H1 (cell line): ENCODE results near the gene SATB2. TPM values are rescaled to one million over a fixed set of nuclear protein-coding genes. Genes with fewer than 3 reads are reported as not detected.

ENCODE experiments used
- CTCF ChIA-PET: fragments of 300-600 bp; sonication (Branson Sonifier 250); formaldehyde crosslinking; loops from one replicate; lab custom pipeline; 2021; ENCODE audit not compliant: partially characterized antibody; lab: Charles Lee
- POLR2A ChIA-PET: fragments of 300-600 bp; sonication (Branson Sonifier 250); formaldehyde crosslinking; loops from one replicate; lab custom pipeline; 2021; ENCODE audit warnings: inconsistent platforms; ENCODE audit not compliant: partially characterized antibody; lab: Charles Lee
- DNase-seq, 2 experiments: peaks; one replicate each; pipeline versions ENCODE4 v3.0.0 to v3.0.0-alpha.2; 2010 to 2022; ENCODE audit warnings: low spot score in 2 of 2, low read depth in 1 of 2, mixed read lengths in 1 of 2
- FAIRE-seq: peaks from 2 replicates; lab custom pipeline; 2011; peaks lifted over from hg19 to GRCh38; lab: Jason Lieb, UNC
- H2AFZ ChIP-seq: 2 replicates; pipeline ENCODE4 v1.8.1; 2012; ENCODE audit warnings: low read length, inconsistent platforms
- H2AK5ac ChIP-seq: 2 replicates; pipeline ENCODE4 v1.6.1; 2013; ENCODE audit warnings: low read depth, low read length
- H2BK120ac ChIP-seq: replicated peaks from 2 replicates; pipeline ENCODE3; 2013; ENCODE audit warnings: low read depth, low read length, inconsistent platforms
- H2BK12ac ChIP-seq: 2 replicates; pipeline ENCODE4 v1.6.1; 2013; ENCODE audit warnings: low read depth, low read length
- H2BK15ac ChIP-seq: 2 replicates; pipeline ENCODE4 v1.6.1; 2013; ENCODE audit warnings: low read length
- H2BK20ac ChIP-seq: 2 replicates; pipeline ENCODE4 v1.6.1; 2013; ENCODE audit warnings: low read length
- H2BK5ac ChIP-seq: 2 replicates; pipeline ENCODE4 v1.6.1; 2013; ENCODE audit warnings: low read depth, low read length
- H3K14ac ChIP-seq: 2 replicates; pipeline ENCODE4 v1.6.1; 2013; ENCODE audit warnings: inconsistent platforms; ENCODE audit not compliant: insufficient read length
- H3K18ac ChIP-seq: 2 replicates; pipeline ENCODE4 v1.6.1; 2013; ENCODE audit warnings: low read length; ENCODE audit errors: extremely low read depth
- H3K23ac ChIP-seq: 2 replicates; pipeline ENCODE4 v1.6.1; 2013; ENCODE audit warnings: inconsistent platforms; ENCODE audit not compliant: insufficient read length
- H3K23me2 ChIP-seq: 2 replicates; pipeline ENCODE4 v1.6.1; 2013; ENCODE audit warnings: low read depth, low read length
- H3K27ac ChIP-seq: 2 replicates; pipeline ENCODE4 v1.6.1; 2011; ENCODE audit warnings: low read depth, low read length, inconsistent platforms
- H3K27me3 ChIP-seq, 4 experiments: replicated peaks in 1 of 4; 1 replicate in 1 of 4; 2 replicates in 3 of 4; pipeline versions ENCODE4 v1.6.1 to v1.8.1; 2011 to 2013; ENCODE audit warnings: low read length in 3 of 4, mild to moderate bottlenecking in 3 of 4, inconsistent platforms in 2 of 4, mixed read lengths in 2 of 4, moderate library complexity in 1 of 4; ENCODE audit not compliant: control insufficient read depth in 3 of 4, insufficient read depth in 3 of 4; ENCODE audit errors: extremely low read depth in 1 of 4
- H3K36me3 ChIP-seq, 4 experiments: 2 replicates each; pipeline versions ENCODE4 v1.6.1 to v1.8.1; 2011 to 2013; ENCODE audit warnings: mild to moderate bottlenecking in 4 of 4, low read length in 3 of 4, moderate library complexity in 2 of 4, control low read depth in 1 of 4, inconsistent platforms in 1 of 4; ENCODE audit not compliant: insufficient read depth in 4 of 4, control insufficient read depth in 2 of 4
- H3K4ac ChIP-seq: replicated peaks from 2 replicates; pipeline ENCODE3; 2013; ENCODE audit warnings: low read length, low read depth, mixed read lengths, inconsistent platforms; ENCODE audit not compliant: insufficient read length
- H3K4me1 ChIP-seq, 4 experiments: replicated peaks in 1 of 4; 1 replicate in 1 of 4; 2 replicates in 3 of 4; pipeline versions ENCODE4 v1.6.1 to v1.8.1; 2011 to 2013; ENCODE audit warnings: low read length in 3 of 4, inconsistent platforms in 2 of 4, mixed read lengths in 1 of 4; ENCODE audit not compliant: insufficient read depth in 4 of 4, control insufficient read depth in 3 of 4
- H3K4me2 ChIP-seq, 2 experiments: 2 replicates each; pipeline versions ENCODE4 v1.6.1 to v1.8.1; 2011 to 2013; ENCODE audit warnings: low read depth in 2 of 2, low read length in 2 of 2, control low read depth in 1 of 2, inconsistent platforms in 1 of 2, mild to moderate bottlenecking in 1 of 2; ENCODE audit not compliant: insufficient read depth in 1 of 2
- H3K4me3 ChIP-seq, 4 experiments: fragments of 200-600, 300-600 bp in 1 of 4; sonication (generic), shearing (Covaris generic), sonication (Bioruptor Twin) in 1 of 4; 2 replicates each; pipeline versions ENCODE4 v1.5.1 to v1.8.1; 2011 to 2016; ENCODE audit warnings: low read length in 4 of 4, low read depth in 3 of 4, control low read depth in 2 of 4, inconsistent platforms in 2 of 4, mild to moderate bottlenecking in 2 of 4, mixed read lengths in 1 of 4, moderate library complexity in 1 of 4; ENCODE audit not compliant: insufficient read depth in 2 of 4; ENCODE audit errors: extremely low read depth in 1 of 4
- H3K56ac ChIP-seq: replicated peaks from 2 replicates; pipeline ENCODE3; 2013; ENCODE audit warnings: low read depth, mild to moderate bottlenecking, mixed read lengths, low read length, inconsistent platforms; ENCODE audit not compliant: insufficient read length
- H3K79me1 ChIP-seq: 2 replicates; pipeline ENCODE4 v1.6.1; 2013; ENCODE audit warnings: low read depth, low read length, control low read depth
- H3K79me2 ChIP-seq, 2 experiments: 2 replicates each; pipeline versions ENCODE4 v1.6.1 to v1.8.1; 2012 to 2013; ENCODE audit warnings: low read length in 2 of 2, mild to moderate bottlenecking in 2 of 2, inconsistent platforms in 1 of 2; ENCODE audit not compliant: insufficient read depth in 2 of 2, control insufficient read depth in 1 of 2
- H3K9ac ChIP-seq, 4 experiments: replicated peaks in 1 of 4; 1 replicate in 1 of 4; 2 replicates in 3 of 4; pipeline versions ENCODE4 v1.6.1 to v1.8.1; 2011 to 2013; ENCODE audit warnings: low read depth in 3 of 4, low read length in 3 of 4, control low read depth in 2 of 4, mild to moderate bottlenecking in 2 of 4, moderate library complexity in 2 of 4, inconsistent platforms in 1 of 4; ENCODE audit errors: extremely low read depth in 1 of 4
- H3K9me3 ChIP-seq, 2 experiments: 2 replicates each; pipeline versions ENCODE4 v1.6.1 to v1.8.1; 2012 to 2013; ENCODE audit warnings: mild to moderate bottlenecking in 2 of 2, moderate library complexity in 2 of 2, control low read depth in 1 of 2, inconsistent platforms in 1 of 2, low read depth in 1 of 2, low read length in 1 of 2, mixed read lengths in 1 of 2; ENCODE audit not compliant: insufficient read depth in 2 of 2
- H4K20me1 ChIP-seq, 2 experiments: replicated peaks in 1 of 2; 2 replicates each; pipeline versions ENCODE3 to v1.8.1; 2011 to 2013; ENCODE audit warnings: inconsistent platforms in 2 of 2, low read length in 2 of 2, mild to moderate bottlenecking in 1 of 2; ENCODE audit not compliant: insufficient read depth in 2 of 2, control insufficient read depth in 1 of 2
- H4K5ac ChIP-seq: 2 replicates; pipeline ENCODE4 v1.6.1; 2013; ENCODE audit warnings: low read length, low read depth, mixed read lengths, inconsistent platforms; ENCODE audit not compliant: insufficient read length
- H4K8ac ChIP-seq: 2 replicates; pipeline ENCODE4 v1.8.0; 2013; ENCODE audit warnings: mild to moderate bottlenecking, moderate library complexity, low read length, inconsistent platforms; ENCODE audit not compliant: insufficient read depth; ENCODE audit errors: extremely low read depth
- H4K91ac ChIP-seq: replicated peaks from 2 replicates; pipeline ENCODE3; 2013; ENCODE audit warnings: low read length, mixed read lengths, inconsistent platforms; ENCODE audit not compliant: insufficient read length
- BRCA1 ChIP-seq: IDR thresholded peaks from 2 replicates; pipeline ENCODE4 v1.6.1; 2012; ENCODE audit warnings: low read depth, low read length, improper control_type of control experiment
- CHD1 ChIP-seq: IDR thresholded peaks from 2 replicates; pipeline ENCODE4 v1.6.1; 2012; ENCODE audit warnings: low read depth, low read length, improper control_type of control experiment
- CHD2 ChIP-seq: IDR thresholded peaks from 2 replicates; pipeline ENCODE4 v1.6.1; 2012; ENCODE audit warnings: low read length, improper control_type of control experiment
- FOSL1 ChIP-seq: IDR thresholded peaks from 2 replicates; pipeline ENCODE4 v1.6.1; 2011; ENCODE audit warnings: mild to moderate bottlenecking, low read depth, low read length, moderate library complexity; ENCODE audit not compliant: insufficient read depth
- GABPA ChIP-seq: IDR thresholded peaks from 2 replicates; pipeline ENCODE4 v1.6.1; 2011; ENCODE audit warnings: mild to moderate bottlenecking, low read length, moderate library complexity, borderline replicate concordance; ENCODE audit not compliant: insufficient read depth
- HDAC2 ChIP-seq, 2 experiments: fragments of 300-600 bp in 1 of 2; sonication (generic) in 1 of 2; IDR thresholded peaks; 2 replicates each; pipeline ENCODE4 v1.6.1; 2011 to 2012; ENCODE audit warnings: low read depth in 2 of 2, low read length in 2 of 2, mild to moderate bottlenecking in 2 of 2, moderate library complexity in 2 of 2, borderline replicate concordance in 1 of 2, inconsistent platforms in 1 of 2
- JUND ChIP-seq: IDR thresholded peaks from 2 replicates; pipeline ENCODE4 v1.6.1; 2011; ENCODE audit warnings: mild to moderate bottlenecking, improper control_type of control experiment, low read length
- POLR2A ChIP-seq, 2 experiments: IDR thresholded peaks; 1 replicate in 1 of 2; 2 replicates in 1 of 2; pipeline ENCODE4 v1.6.1; 2011; ENCODE audit warnings: low read depth in 2 of 2, low read length in 2 of 2, mild to moderate bottlenecking in 2 of 2; ENCODE audit errors: control extremely low read depth in 1 of 2
- SIN3A ChIP-seq, 2 experiments: IDR thresholded peaks in 1 of 2; conservative IDR thresholded peaks in 1 of 2; 2 replicates each; pipeline ENCODE4 v1.6.1; 2011 to 2012; ENCODE audit warnings: low read length in 2 of 2, improper control_type of control experiment in 1 of 2, low read depth in 1 of 2, mild to moderate bottlenecking in 1 of 2
- TAF7 ChIP-seq: optimal IDR thresholded peaks from 2 replicates; pipeline ENCODE3; 2011; ENCODE audit warnings: low read depth, mild to moderate bottlenecking, inconsistent platforms, low read length, moderate library complexity, borderline replicate concordance
- WGBS, 2 experiments: shearing (Covaris generic) in 1 of 2; methylation state at CpG; one replicate each; pipeline versions ENCODE4 v1.1.6 to v1.1.7; 2013 to 2015; ENCODE audit warnings: low lambda C conversion rate in 2 of 2, mixed read lengths in 2 of 2, inconsistent platforms in 1 of 2, low coverage in 1 of 2, missing lambda C conversion rate in 1 of 2; ENCODE audit not compliant: insufficient replicate concordance in 2 of 2, insufficient coverage in 1 of 2, insufficient read length in 1 of 2; ENCODE audit errors: extremely low coverage in 1 of 2, missing lambda C conversion rate in 1 of 2; 5-methylcytosine and 5-hydroxymethylcytosine counted together
- polyA plus RNA-seq, 7 experiments: library from polyadenylated mRNA; depleted of rRNA in 3 of 7; stranded (reverse) in 5 of 7; unstranded in 2 of 7; fragments of >200 nt in 5 of 7; fragments of 200-250 nt in 2 of 7; gene quantifications; 1 replicate in 5 of 7; 2 replicates in 1 of 7; 4 replicates in 1 of 7; pipeline versions ENCODE4 v1.2.1 to v1.2.3, GENCODE V29; 2011 to 2013; ENCODE audit warnings: missing spikeins in 2 of 7, mixed read lengths in 2 of 7
- total RNA-seq: library from RNA; stranded (reverse); fragmentation: NEBNext Ultra II Directional; extraction: Animal tissue kit (Norgen Biotek cat#: 25700); gene quantifications from 2 replicates; pipeline ENCODE4 v1.2.1, GENCODE V29; 2021

SATB2 gene
- total and polyA plus RNA-seq, 2 of the 8 experiments (the other 6 are each of a cell fraction or from before 2014, with no cell fraction given) = 1.3 to 5.7 TPM

- no peak overlapping the region for H3K23ac ChIP-seq
- FAIRE-seq (no peak), DNase-seq (no peak)
- H4K91ac ChIP-seq = no peak overlapping the region
- H4K5ac ChIP-seq = no peak overlapping the region
- H3K27ac ChIP-seq = no peak overlapping the region
- peaks cover 5 to 23% (median 14%) of the 10 kb centered on the region in 4 experiments; a peak in 6 of 7 replicates for H3K27me3 ChIP-seq
- H3K23me2 ChIP-seq = peaks cover 10% of the 10 kb centered on the region; the same call in 1 of the 2 replicates
- no peak overlapping the region for H3K18ac ChIP-seq
- no peaks in the 10 kb centered on the region for H3K9me3 ChIP-seq
- no peak overlapping the region for H3K4me3 ChIP-seq
- H2AFZ ChIP-seq = no peak overlapping the region
- no peaks in the 10 kb centered on the region for H3K79me1 ChIP-seq
- H3K56ac ChIP-seq = no peak overlapping the region
- H2AK5ac ChIP-seq = no peak overlapping the region
- no peak overlapping the region for H2BK120ac ChIP-seq
- 77% methylated on average over 2 of the region's 2 CpGs; no CpG with 5 or more reads in 1 of the 2 experiments for WGBS, 2 experiments
- H3K9ac ChIP-seq = no peak overlapping the region
- H3K4ac ChIP-seq = no peak overlapping the region
- no peak overlapping the region for H2BK5ac ChIP-seq
- ChIA-PET POLR2A (no interaction called here), CTCF (interaction anchor here (0.6 to 2.6 kb wide), 5 partner anchors 14 to 1313 kb away, joined by 3 to 13 read pairs (median 3); no protein-coding TSS in a partner anchor)
- no peaks in the 10 kb centered on the region for H3K36me3 ChIP-seq
- H3K4me1 ChIP-seq = peaks cover 0 to 10% (median 5%) of the 10 kb centered on the region in 4 experiments; a peak in 5 of 7 replicates
- no peaks in the 10 kb centered on the region for H4K20me1 ChIP-seq
- H3K4me2 ChIP-seq = no peak overlapping the region
- no peak overlapping the region for H2BK15ac ChIP-seq
- H3K14ac ChIP-seq = no peak overlapping the region
- no peak overlapping the region for H4K8ac ChIP-seq
- H2BK12ac ChIP-seq = no peak overlapping the region
- no peak overlapping the region for H2BK20ac ChIP-seq
- TF ChIP-seq GABPA = no peak
- TF ChIP-seq FOSL1 = no peak
- no peak for TF ChIP-seq POLR2A (IDR thresholded peaks at IDR 0.05; ENCODE audit: control extremely low read depth in 1 of 2, low read depth in 2 of 2, low read length in 2 of 2)
- no peak for TF ChIP-seq CHD2
- TF ChIP-seq HDAC2 (IDR thresholded peaks at IDR 0.05; ENCODE audit: borderline replicate concordance in 1 of 2, low read depth in 2 of 2, low read length in 2 of 2) = no peak
- TF ChIP-seq BRCA1 = no peak
- no peak for TF ChIP-seq SIN3A (conservative IDR thresholded peaks at IDR 0.05 in 1 of 2, IDR thresholded peaks at IDR 0.05 in 1 of 2; ENCODE audit: low read depth in 1 of 2, low read length in 2 of 2)
- no peak for TF ChIP-seq TAF7
- TF ChIP-seq JUND = no peak
- TF ChIP-seq CHD1 = no peak
- TF ChIP-seq, all 59 proteins: peak for 0
- H3K79me2 ChIP-seq = no peaks in the 10 kb centered on the region
Measured at GRCh38 chr2:199452260-199452990, 5.3 kb downstream of the SATB2 start.
